Subcutaneous abdominal adipose tissue (tissue), 5 donors: ENCODE measurements around the gene IFNAR2.

Experiments used
- H3K27ac ChIP-seq: one replicate; pipeline ENCODE4 v1.7.0; 2013; ENCODE audit warnings: low read depth, mild to moderate bottlenecking, inconsistent platforms, low read length, moderate library complexity
- H3K27me3 ChIP-seq, 5 donors: one replicate each; pipeline ENCODE4 v1.7.0; 2013; ENCODE audit warnings: low read length in 5 of 5, inconsistent platforms in 1 of 5; ENCODE audit not compliant: control insufficient read depth in 5 of 5, insufficient read depth in 4 of 5
- H3K36me3 ChIP-seq, 5 donors: one replicate each; pipeline ENCODE4 v1.7.0; 2013; ENCODE audit warnings: low read length in 5 of 5; ENCODE audit not compliant: control insufficient read depth in 5 of 5, insufficient read depth in 5 of 5
- H3K4me1 ChIP-seq, 5 donors: one replicate each; pipeline ENCODE4 v1.7.0; 2013; ENCODE audit warnings: low read length in 5 of 5, mild to moderate bottlenecking in 3 of 5, moderate library complexity in 1 of 5; ENCODE audit not compliant: control insufficient read depth in 5 of 5, insufficient read depth in 5 of 5
- H3K4me3 ChIP-seq, 5 donors: one replicate each; pipeline ENCODE4 v1.7.0; 2013; ENCODE audit warnings: low read length in 5 of 5, low read depth in 1 of 5
- H3K9ac ChIP-seq, 5 donors: one replicate each; pipeline ENCODE4 v1.7.0; 2013; ENCODE audit warnings: low read length in 5 of 5, mild to moderate bottlenecking in 4 of 5, moderate library complexity in 3 of 5
- H3K9me3 ChIP-seq, 5 donors: one replicate each; pipeline ENCODE4 v1.7.0; 2013; ENCODE audit warnings: low read length in 5 of 5; ENCODE audit not compliant: control insufficient read depth in 5 of 5
- donor health status: healthy.
- donor health status: healthy.
- donor health status: healthy.
- donor health status: healthy.
- donor health status: healthy.

IFNAR2 gene

GRCh38 chr21:33259995-33260394 lies 30.3 kb downstream of the IFNAR2 start:
- Histone ChIP-seq H3K36me3 (peaks cover 9 to 55% (median 30%) of the 10 kb centered on the region in 5 donors), H3K4me1 (peaks cover 0 to 6% (median 0%) of the 10 kb centered on the region in 5 donors), H3K9ac (no peak overlapping the region), H3K4me3 (no peak overlapping the region), H3K27ac (no peak overlapping the region), H3K27me3 (no peaks in the 10 kb centered on the region), H3K9me3 (peaks cover 0 to 2% (median 0%) of the 10 kb centered on the region in 5 donors)

- H3K4me1 ChIP-seq: peaks cover 2 to 9% (median 7%) of the 10 kb centered on the region in 5 donors
- H3K9me3 ChIP-seq: peaks cover 0 to 2% (median 0%) of the 10 kb centered on the region in 5 donors
- no peak overlapping the region for H3K27ac ChIP-seq
- no peaks in the 10 kb centered on the region for H3K27me3 ChIP-seq
- no peak overlapping the region for H3K4me3 ChIP-seq
- H3K36me3 ChIP-seq: peaks cover 3 to 39% (median 25%) of the 10 kb centered on the region in 5 donors
- H3K9ac ChIP-seq: no peak overlapping the region
These were observed 31.9 kb downstream of the IFNAR2 start for GRCh38 chr21:33261635-33262034.

GRCh38 chr21:33262921-33263320 lies 33.2 kb downstream of the IFNAR2 start:
- Histone ChIP-seq H3K27ac (no peak overlapping the region), H3K9me3 (peaks cover 0 to 2% (median 0%) of the 10 kb centered on the region in 5 donors), H3K4me3 (no peak overlapping the region), H3K9ac (no peak overlapping the region), H3K4me1 (peaks cover 2 to 21% (median 19%) of the 10 kb centered on the region in 5 donors), H3K36me3 (peaks cover 2 to 27% (median 14%) of the 10 kb centered on the region in 5 donors), H3K27me3 (no peaks in the 10 kb centered on the region)

GRCh38 chr21:33264561-33264960 lies 34.8 kb downstream of the IFNAR2 start:
- Histone ChIP-seq H3K9me3 (no peaks in the 10 kb centered on the region), H3K27ac (no peak overlapping the region), H3K9ac (no peak overlapping the region), H3K4me1 (peaks cover 2 to 31% (median 25%) of the 10 kb centered on the region in 5 donors), H3K4me3 (no peak overlapping the region), H3K36me3 (peaks cover 2 to 26% (median 19%) of the 10 kb centered on the region in 5 donors), H3K27me3 (no peaks in the 10 kb centered on the region)

DNA sequence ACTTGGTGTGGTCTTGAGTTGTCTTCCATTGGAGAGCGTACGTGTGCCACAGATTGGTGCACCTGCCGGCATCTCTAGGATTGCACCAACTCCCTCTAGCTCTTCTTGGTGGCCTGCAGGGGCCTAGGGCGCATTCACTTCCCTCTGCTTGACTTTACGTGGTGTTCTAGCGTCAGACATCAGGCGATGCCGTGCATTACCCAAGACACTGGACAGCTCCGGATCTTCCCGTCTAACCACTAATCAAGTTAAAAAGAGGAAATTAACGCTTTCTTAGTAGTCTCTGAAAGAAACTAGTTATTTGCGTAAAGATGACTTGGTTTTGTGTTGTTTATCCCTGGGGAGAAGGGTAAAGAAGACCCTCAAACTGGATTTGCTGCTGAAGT lies 35.9 kb downstream of the IFNAR2 start:
- H3K9me3 ChIP-seq: no peaks in the 10 kb centered on the region
- peak overlapping the region; percentile 72 to 86 (median 77) for H3K4me3 ChIP-seq
- H3K9ac ChIP-seq: peak overlapping the region in 4 of 5 donors; percentile 45 to 86 (median 60)
- H3K27ac ChIP-seq: peak overlapping the region; percentile 81
- H3K36me3 ChIP-seq: peaks cover 2 to 33% (median 19%) of the 10 kb centered on the region in 5 donors
- H3K4me1 ChIP-seq: peaks cover 2 to 40% (median 27%) of the 10 kb centered on the region in 5 donors
- no peaks in the 10 kb centered on the region for H3K27me3 ChIP-seq

- Histone ChIP-seq H3K27me3 (no peaks in the 10 kb centered on the region), H3K9ac (peak within 1 kb of the TSS; percentile 48 to 90 (median 86)), H3K9me3 (no peaks in the 10 kb centered on the region), H3K27ac (peak within 1 kb of the TSS; percentile 81), H3K36me3 (peaks cover 2 to 38% (median 21%) of the 10 kb centered on the region in 5 donors), H3K4me3 (peak within 1 kb of the TSS; percentile 72 to 86 (median 77)), H3K4me1 (peaks cover 2 to 45% (median 32%) of the 10 kb centered on the region in 5 donors)
These were observed 36.5 kb downstream of the IFNAR2 start, which contains the start of gene IL10RB for GRCh38 chr21:33266050-33266788. Gene IL10RB, plus strand, starts transcription at chr21:33266367. Its CDS starts 99 bp downstream, at chr21:33266466.

DNA sequence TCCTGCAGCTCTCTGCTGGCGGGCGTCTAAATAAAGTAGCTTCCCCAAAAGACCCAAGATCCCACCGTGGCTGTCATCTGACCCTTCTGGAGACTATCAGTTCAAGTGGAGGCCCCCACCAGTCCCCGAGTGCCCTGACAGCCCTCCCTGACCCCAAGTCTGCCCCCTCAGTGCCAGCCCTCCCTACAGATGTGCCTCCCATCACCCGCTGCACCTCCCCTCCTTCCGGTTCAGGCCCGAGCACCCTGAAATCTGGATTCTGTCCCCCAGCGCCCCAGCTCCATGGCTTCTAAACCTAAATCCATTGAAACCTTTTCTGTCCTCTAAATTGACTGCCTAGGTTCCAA lies 37.0 kb downstream of the IFNAR2 start:
- H3K4me1 ChIP-seq: peaks cover 2 to 50% (median 36%) of the 10 kb centered on the region in 5 donors
- peak overlapping the region; percentile 48 to 90 (median 86) for H3K9ac ChIP-seq
- H3K27ac ChIP-seq: peak overlapping the region; percentile 81
- H3K9me3 ChIP-seq: no peaks in the 10 kb centered on the region
- peaks cover 2 to 42% (median 21%) of the 10 kb centered on the region in 5 donors for H3K36me3 ChIP-seq
- no peaks in the 10 kb centered on the region for H3K27me3 ChIP-seq
- peak overlapping the region; percentile 67 to 77 (median 76) for H3K4me3 ChIP-seq

- peak overlapping the region; percentile 48 to 90 (median 86) for H3K9ac ChIP-seq
These were observed 37.5 kb downstream of the IFNAR2 start for GRCh38 chr21:33267250-33267649.

DNA sequence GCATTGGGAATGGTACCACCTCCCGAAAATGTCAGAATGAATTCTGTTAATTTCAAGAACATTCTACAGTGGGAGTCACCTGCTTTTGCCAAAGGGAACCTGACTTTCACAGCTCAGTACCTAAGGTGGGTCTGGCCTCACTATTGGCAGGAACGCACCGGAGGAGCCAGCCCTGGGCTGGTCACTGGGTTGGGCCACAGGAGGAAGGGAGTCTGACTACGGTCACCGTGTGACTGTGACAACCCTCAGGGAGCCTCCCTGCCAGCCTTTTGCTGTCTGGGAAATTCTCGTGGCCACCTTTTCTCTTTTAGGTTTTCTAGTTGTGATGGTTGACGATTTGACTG lies 38.6 kb downstream of the IFNAR2 start:
- Histone ChIP-seq H3K9ac (no peak overlapping the region), H3K27me3 (no peaks in the 10 kb centered on the region), H3K27ac (peak overlapping the region; percentile 81), H3K4me3 (no peak overlapping the region), H3K36me3 (peaks cover 1 to 47% (median 22%) of the 10 kb centered on the region in 5 donors), H3K4me1 (peaks cover 2 to 53% (median 36%) of the 10 kb centered on the region in 5 donors), H3K9me3 (no peaks in the 10 kb centered on the region)

More at GRCh38 chr21:33267250-33267649, 37.5 kb downstream of the IFNAR2 start:
- peaks cover 2 to 53% (median 36%) of the 10 kb centered on the region in 5 donors for H3K4me1 ChIP-seq
- H3K36me3 ChIP-seq: peaks cover 2 to 45% (median 21%) of the 10 kb centered on the region in 5 donors
- H3K27ac ChIP-seq: peak overlapping the region; percentile 81
- H3K4me3 ChIP-seq: peak overlapping the region; percentile 67 to 77 (median 76)
- no peaks in the 10 kb centered on the region for H3K27me3 ChIP-seq
- no peaks in the 10 kb centered on the region for H3K9me3 ChIP-seq

DNA sequence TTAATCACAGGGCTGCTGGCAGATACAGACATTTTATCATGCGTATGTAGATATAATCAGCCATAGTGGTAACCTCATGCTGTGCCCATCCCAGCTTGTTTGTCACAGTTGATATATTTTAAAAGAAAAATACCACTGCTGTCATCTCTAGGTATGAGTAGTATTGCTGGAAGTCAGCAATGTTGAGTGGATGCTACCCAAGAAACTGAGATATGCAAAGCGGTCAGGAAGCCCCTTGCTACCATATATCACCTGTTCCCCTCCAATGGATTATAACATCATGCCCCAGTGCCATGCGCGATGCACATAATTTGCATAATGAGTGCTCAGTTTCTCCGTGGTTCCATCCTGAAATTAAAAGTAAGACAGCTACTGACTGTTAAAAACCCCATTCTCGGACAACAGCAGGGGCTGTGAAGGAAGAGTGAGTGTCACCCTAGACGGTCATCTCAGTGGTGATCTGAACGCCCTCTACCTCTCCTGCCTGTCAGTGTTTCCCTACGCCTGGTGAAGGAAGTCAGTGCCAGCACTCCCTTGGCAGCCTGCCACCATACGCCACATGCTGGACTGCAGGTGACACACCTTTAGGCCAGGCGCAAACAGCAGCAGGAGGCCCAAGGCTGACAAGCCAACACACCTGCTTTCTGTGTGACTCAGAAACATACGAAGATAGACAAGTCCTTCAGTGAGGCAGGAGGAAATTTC lies 39.2 kb downstream of the IFNAR2 start:
- no peak overlapping the region for H3K9ac ChIP-seq
- H3K4me1 ChIP-seq: peaks cover 2 to 53% (median 36%) of the 10 kb centered on the region in 5 donors
- no peaks in the 10 kb centered on the region for H3K9me3 ChIP-seq
- H3K36me3 ChIP-seq: peaks cover 5 to 44% (median 20%) of the 10 kb centered on the region in 5 donors
- peak overlapping the region in 1 of 5 donors; percentile 4 for H3K4me3 ChIP-seq
- no peaks in the 10 kb centered on the region for H3K27me3 ChIP-seq
- H3K27ac ChIP-seq: peak overlapping the region; percentile 81
